Lower leg skin (tissue), 4 donors: ENCODE results near the gene TRIM29. TPM values are rescaled to one million over a fixed set of nuclear protein-coding genes. Genes with fewer than 3 reads are reported as not detected.

Source experiments
- DNase-seq, 2 donors: peaks; one replicate each; pipeline ENCODE4 v3.0.0-alpha.2; 2019; ENCODE audit warnings: low spot score in 2 of 2
- H3K4me3 ChIP-seq: fragments of 200-600 bp; sonication (generic); 2 replicates; pipeline ENCODE4 v1.5.1; 2017; ENCODE audit warnings: mild to moderate bottlenecking, low read depth; ENCODE audit not compliant: poor library complexity, severe bottlenecking
- CTCF ChIP-seq, 3 donors: fragments of 450-650 bp; IDR thresholded peaks; one replicate each; pipeline ENCODE4 v1.5.1; 2016; ENCODE audit warnings: antibody characterized with exemption in 3 of 3, mild to moderate bottlenecking in 3 of 3, moderate library complexity in 2 of 3
- POLR2A ChIP-seq, 2 donors: fragments of 450-650 bp; IDR thresholded peaks; one replicate each; pipeline ENCODE4 v1.6.1; 2016 to 2017; ENCODE audit warnings: antibody characterized with exemption in 2 of 2, mild to moderate bottlenecking in 1 of 2, moderate library complexity in 1 of 2
- WGBS, 2 donors: methylation state at CpG; one replicate each; pipeline ENCODE4 v1.1.5; 2018; 5-methylcytosine and 5-hydroxymethylcytosine counted together
- intact Hi-C: fragments of 100-400 bp; cut with DNase I; formaldehyde crosslinking; loops from one replicate; pipeline ENCODE4 v1.15.0; 2023; ENCODE audit warnings: low total_unique reads
- total RNA-seq, 4 donors: library from RNA; depleted of rRNA; stranded (reverse); fragments of >200 nt; gene quantifications; one replicate each; pipeline ENCODE4 v1.1.0, GENCODE V29; 2016

The TRIM29 gene
- total RNA-seq, 4 donors from 2014 or later, result 1,092 to 1,522 (median 1,226) TPM

GRCh38 chr11:120105576-120105975 lies 32.3 kb downstream of the TRIM29 start:
- intact Hi-C loops, result loop anchor here (5.0 to 10.0 kb wide), 2 partner anchors 371 to 623 kb away; no protein-coding TSS in a partner anchor
- DNase-seq, result no peak
- TF ChIP-seq CTCF (IDR thresholded peaks at IDR 0.05) (no peak), POLR2A (IDR thresholded peaks at IDR 0.05) (no peak)
- WGBS, 2 donors, result 64 to 76% methylated on average over 6 of the region's 6 CpGs
- H3K4me3 ChIP-seq, result no peak overlapping the region

- no peak for TF ChIP-seq CTCF (IDR thresholded peaks at IDR 0.05)
- no peak for TF ChIP-seq POLR2A (IDR thresholded peaks at IDR 0.05)
- intact Hi-C loops, result loop anchor here (10.0 kb wide), 1 partner anchor 369 kb away; no protein-coding TSS in a partner anchor
- 70 to 86% methylated on average over 15 of the region's 15 CpGs for WGBS, 2 donors
- H3K4me3 ChIP-seq, result no peak overlapping the region
- no peak for DNase-seq
These were observed 33.8 kb downstream of the TRIM29 start for GRCh38 chr11:120104041-120104565.

DNA sequence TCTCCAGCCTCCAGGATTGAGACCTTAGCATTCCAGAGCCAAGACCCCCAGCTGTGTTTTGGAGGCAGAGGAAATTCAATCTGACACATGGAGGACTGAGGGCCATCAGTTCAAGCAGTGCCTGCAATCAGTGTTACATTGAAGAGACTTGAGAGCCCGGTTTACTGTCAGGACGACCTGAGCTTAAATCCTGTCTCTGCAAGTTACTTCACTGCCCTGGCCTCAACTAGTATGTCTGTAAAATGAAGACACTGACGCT lies 35.1 kb downstream of the TRIM29 start:
- intact Hi-C loops, result loop anchor here (10.0 kb wide), 1 partner anchor 368 kb away; no protein-coding TSS in a partner anchor

GRCh38 chr11:120102050-120102863 lies 35.7 kb downstream of the TRIM29 start:
- DNase-seq, result no peak
- TF ChIP-seq CTCF (IDR thresholded peaks at IDR 0.05) (no peak), POLR2A (IDR thresholded peaks at IDR 0.05) (no peak)
- intact Hi-C loops, result loop anchor here (10.0 kb wide), 1 partner anchor 367 kb away; no protein-coding TSS in a partner anchor
- H3K4me3 ChIP-seq, result no peak overlapping the region
- 84 to 86% methylated on average over 5 to 8 of the region's 8 CpGs for WGBS, 2 donors

More for the DNA sequence above, 35.1 kb downstream of the TRIM29 start:
- WGBS, 2 donors, result 58 to 89% methylated on average over 3 of the region's 3 CpGs
- no peak for TF ChIP-seq POLR2A (IDR thresholded peaks at IDR 0.05)
- TF ChIP-seq CTCF (IDR thresholded peaks at IDR 0.05), result no peak
- no peak for DNase-seq
- H3K4me3 ChIP-seq, result no peak overlapping the region

DNA sequence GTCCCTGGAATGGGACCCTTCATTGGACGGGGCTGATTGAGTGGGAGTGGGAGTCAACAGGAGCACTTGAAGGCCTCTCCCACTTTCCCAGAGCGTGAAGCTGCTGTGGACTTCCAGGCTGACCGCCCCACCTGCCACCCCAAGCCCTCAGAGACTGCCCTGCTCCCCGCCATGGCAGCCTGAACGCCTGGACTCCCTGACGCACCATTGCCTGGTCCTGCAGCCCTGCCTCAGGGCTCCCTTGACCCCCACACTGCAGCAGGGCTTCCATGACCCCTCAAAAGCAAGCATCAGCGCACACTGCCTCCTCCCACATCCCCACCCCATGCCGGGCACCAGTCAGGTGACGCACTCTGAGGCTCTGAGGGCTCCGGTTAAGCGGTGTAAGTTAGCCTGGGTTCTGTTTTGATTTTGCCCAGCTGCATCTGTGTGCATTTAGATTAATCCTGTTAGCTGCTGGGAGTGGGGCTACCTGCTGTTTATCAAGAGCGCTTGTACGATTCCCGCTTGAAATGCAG lies 39.4 kb downstream of the TRIM29 start:
- DNase-seq, result no peak

More for the DNA sequence above, 39.4 kb downstream of the TRIM29 start:
- 86% methylated on average over 14 of the region's 14 CpGs for WGBS, 2 donors
- TF ChIP-seq POLR2A (IDR thresholded peaks at IDR 0.05) (no peak), CTCF (IDR thresholded peaks at IDR 0.05) (no peak)
- H3K4me3 ChIP-seq, result no peak overlapping the region
- intact Hi-C loops, result no loop called here
